ENCODE results near the gene ST8SIA2.

- TF ChIP-seq, protein P1, sequence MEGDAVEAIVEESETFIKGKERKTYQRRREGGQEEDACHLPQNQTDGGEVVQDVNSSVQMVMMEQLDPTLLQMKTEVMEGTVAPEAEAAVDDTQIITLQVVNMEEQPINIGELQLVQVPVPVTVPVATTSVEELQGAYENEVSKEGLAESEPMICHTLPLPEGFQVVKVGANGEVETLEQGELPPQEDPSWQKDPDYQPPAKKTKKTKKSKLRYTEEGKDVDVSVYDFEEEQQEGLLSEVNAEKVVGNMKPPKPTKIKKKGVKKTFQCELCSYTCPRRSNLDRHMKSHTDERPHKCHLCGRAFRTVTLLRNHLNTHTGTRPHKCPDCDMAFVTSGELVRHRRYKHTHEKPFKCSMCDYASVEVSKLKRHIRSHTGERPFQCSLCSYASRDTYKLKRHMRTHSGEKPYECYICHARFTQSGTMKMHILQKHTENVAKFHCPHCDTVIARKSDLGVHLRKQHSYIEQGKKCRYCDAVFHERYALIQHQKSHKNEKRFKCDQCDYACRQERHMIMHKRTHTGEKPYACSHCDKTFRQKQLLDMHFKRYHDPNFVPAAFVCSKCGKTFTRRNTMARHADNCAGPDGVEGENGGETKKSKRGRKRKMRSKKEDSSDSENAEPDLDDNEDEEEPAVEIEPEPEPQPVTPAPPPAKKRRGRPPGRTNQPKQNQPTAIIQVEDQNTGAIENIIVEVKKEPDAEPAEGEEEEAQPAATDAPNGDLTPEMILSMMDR (IDR thresholded peaks at IDR 0.05) = no peak
- TF ChIP-seq TEAD4 (CRISPR knock-in tag; IDR thresholded peaks at IDR 0.05) (no peak), PREB (CRISPR knock-in tag; IDR thresholded peaks at IDR 0.05; ENCODE audit: borderline replicate concordance) (no peak), ZBTB21 (CRISPR knock-in tag; IDR thresholded peaks at IDR 0.05; ENCODE audit: borderline replicate concordance) (no peak), FOXP1 (CRISPR knock-in tag; IDR thresholded peaks at IDR 0.05; ENCODE audit: borderline replicate concordance) (no peak)
These were observed 59.9 kb downstream of the ST8SIA2 start for GRCh38 chr15:92453607-92454006.

Measured in WTC11 (cell line).